HG02870 (cell line): ENCODE results near the gene ACTBL2.

Experiments
- ATAC-seq: cut with Tn5 transposase; IDR thresholded peaks from one replicate; pipeline ENCODE4 v1.9.1; 2021; ENCODE audit warnings: mild to moderate bottlenecking, moderate library complexity; ENCODE audit not compliant: unreplicated experiment

Gene ACTBL2

GRCh38 chr5:57450991-57451876 lies 31.4 kb downstream of the ACTBL2 start:
- ATAC-seq = no peak

- ATAC-seq = no peak
Measured at GRCh38 chr5:57448751-57449150, 33.9 kb downstream of the ACTBL2 start.

- ATAC-seq = no peak
Measured at GRCh38 chr5:57448287-57448686, 34.3 kb downstream of the ACTBL2 start.

GRCh38 chr5:57447658-57448057 lies 35.0 kb downstream of the ACTBL2 start:
- no peak for ATAC-seq

DNA sequence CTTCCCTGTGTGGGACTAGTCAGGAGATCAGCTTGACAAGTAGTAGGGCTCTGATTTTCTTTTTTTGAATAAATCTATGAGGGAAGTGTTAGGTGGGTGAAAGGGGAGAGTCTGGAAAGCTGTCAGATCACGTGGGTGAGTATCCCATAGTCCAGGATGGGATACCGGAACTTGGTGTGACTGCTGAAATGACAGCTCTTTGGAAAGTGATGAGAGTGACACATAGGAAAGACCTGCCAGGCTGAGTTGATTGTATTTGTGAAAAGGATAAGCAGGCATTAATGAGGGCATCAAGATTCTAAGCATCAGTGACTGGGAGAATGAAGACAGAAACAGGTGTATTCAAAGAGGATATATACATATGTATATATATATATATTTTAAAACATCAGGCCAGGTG lies 35.6 kb downstream of the ACTBL2 start:
- ATAC-seq = no peak

DNA sequence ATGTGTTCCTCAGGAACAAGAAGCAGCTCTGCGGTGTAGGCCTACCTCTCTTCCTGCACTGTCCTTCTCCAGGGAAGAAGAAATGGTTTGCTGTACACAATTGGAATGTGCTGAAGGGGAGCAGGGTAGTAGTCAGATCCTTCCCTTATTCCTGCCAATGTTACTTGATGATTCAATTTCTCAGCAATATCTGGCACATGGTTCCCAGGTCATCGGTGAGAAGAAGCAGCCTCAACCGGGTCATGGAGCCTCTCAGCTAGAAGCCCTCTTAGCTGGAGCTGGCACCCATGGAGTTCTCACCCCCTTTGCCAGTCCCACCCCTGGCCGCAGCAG lies 36.9 kb downstream of the ACTBL2 start:
- no peak for ATAC-seq

- no peak for ATAC-seq
Measured at GRCh38 chr5:57445006-57445704, 37.5 kb downstream of the ACTBL2 start.

GRCh38 chr5:57442080-57442839 lies 40.4 kb downstream of the ACTBL2 start:
- ATAC-seq = no peak

DNA sequence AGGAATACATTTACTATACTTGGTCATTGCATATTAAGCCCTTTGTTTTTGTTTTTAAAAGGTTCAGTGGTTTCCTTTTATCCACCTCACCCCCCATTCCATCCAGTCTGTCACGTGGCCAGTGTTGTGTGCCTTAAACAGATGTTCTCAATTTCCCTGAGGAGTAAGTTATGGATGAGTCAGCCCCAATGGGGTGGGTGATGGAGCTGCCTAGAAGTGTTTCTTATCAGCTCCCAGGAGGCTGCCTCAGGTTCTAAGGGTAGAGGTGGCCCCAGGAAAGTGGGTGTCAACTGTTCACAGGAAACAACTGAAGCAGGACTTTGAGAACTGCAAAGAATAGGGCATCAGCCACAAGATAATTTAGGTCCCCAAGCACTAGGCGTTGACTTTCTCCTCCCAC lies 41.1 kb downstream of the ACTBL2 start:
- ATAC-seq = no peak

GRCh38 chr5:57439601-57440000 lies 43.0 kb downstream of the ACTBL2 start:
- ATAC-seq = no peak

DNA sequence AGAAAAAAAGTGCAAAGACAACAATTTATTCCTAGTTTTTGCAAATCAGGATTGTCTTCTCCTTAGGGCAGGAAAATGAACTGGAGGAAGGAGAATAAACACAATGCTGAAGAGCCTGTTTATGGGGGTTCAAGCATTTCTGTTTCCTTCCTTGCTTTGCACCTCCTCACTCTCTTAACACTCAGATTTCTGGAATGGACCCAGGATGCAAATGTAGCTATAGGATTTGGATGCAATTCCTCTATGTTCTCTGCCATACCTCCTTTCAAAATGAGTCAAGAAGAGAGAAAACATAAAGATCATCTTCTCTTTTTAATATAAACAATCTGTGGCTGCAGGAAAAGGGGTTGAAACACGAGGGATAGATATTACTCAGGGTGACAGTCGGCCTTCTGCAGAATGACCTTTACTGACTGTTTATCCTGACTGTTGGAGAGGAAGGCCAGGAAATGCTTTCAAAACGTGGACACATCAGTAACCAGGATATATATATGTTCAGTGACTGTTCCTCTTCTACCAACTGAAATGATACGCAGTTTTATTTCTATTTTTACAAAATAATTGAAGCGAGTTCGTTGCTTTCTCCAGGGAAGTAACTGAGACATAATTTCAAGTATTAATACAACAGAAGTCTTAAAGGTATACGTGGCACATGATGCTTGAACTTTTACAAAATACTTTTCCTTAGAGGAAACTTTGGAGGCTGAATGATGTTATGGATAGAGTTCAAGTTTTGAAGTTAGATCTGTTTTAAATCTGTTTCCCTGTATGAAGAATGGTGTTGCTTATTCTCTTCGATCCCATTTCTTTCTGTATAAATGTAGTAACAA lies 44.4 kb downstream of the ACTBL2 start:
- ATAC-seq = no peak

DNA sequence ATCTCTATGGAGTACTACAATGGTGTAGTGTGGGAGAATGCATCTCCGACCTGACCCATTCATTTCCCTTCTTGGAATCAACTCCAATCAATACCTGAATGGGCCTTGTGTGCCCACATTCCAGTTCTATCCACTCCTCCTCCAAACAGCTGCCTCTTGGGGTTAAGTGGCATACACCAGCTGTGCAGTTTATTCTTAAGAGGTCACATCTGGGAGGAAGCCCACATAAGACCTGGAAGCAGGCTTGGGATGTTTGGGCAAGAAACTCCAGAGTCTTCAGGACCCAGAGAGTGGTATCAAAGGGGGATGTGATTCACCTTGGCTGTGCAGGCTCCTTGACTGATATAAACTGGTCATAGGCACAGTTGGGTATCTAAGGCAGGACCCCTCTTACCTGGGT lies 46.0 kb downstream of the ACTBL2 start:
- ATAC-seq = no peak

DNA sequence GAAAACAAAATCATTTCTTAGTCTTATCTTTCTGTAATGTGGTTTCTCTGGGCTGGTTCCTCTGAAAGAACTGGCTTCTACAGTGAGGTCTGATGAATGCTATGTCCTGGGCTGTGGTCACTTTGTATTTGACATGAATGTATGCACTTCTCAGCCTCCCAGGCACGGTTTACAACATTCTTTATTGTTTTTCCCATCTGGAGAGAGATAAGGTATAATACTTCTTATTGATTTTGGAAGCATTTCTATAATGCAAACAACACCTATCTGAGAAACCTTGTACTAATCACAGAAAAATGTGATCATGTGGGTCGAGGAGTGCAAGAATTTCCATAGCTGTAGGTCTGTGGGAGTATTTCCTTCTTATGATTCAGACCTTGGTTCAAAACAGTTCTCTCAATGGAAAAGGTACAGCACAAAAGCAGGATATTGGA lies 46.9 kb downstream of the ACTBL2 start:
- no peak for ATAC-seq

- ATAC-seq = no peak
Measured at GRCh38 chr5:57434683-57435082, 47.9 kb downstream of the ACTBL2 start.

DNA sequence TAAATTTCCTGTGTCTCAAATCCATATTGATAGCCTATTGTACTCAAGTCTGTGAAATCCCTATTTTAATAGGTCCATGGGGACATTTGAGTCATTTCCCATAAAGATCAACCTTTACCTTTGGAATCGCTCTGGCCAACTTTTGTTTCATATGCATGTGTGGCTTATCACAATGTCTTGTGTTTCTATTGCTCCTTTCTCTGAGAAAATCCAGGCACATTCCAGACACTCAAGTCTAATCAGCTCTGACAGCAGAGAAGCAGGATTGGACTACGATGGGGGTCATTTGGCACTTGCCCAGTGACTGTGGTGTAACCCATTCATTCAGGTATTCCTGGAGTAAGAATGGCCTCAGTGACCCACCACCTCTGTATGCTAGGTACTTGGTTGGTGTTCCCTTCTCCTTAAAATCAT lies 48.4 kb downstream of the ACTBL2 start:
- ATAC-seq = no peak

DNA sequence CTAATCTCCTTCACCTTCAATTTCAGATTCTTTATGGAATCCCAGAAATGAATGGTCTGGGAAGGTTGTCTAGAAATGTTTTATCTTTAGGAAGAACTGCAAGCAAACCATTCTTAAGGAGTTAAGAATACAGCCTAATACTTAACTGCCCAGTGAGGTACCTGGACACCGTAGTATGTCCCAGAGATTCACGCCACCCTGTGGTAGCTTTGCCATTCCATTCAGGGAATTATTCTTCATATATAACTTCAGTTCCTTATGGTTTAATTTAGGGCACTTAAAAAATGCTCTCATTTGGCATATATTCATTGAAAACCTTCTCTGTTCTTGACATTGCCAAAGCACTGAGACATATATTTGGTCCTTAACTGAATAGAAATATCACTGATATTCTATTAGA lies 49.7 kb downstream of the ACTBL2 start:
- no peak for ATAC-seq

DNA sequence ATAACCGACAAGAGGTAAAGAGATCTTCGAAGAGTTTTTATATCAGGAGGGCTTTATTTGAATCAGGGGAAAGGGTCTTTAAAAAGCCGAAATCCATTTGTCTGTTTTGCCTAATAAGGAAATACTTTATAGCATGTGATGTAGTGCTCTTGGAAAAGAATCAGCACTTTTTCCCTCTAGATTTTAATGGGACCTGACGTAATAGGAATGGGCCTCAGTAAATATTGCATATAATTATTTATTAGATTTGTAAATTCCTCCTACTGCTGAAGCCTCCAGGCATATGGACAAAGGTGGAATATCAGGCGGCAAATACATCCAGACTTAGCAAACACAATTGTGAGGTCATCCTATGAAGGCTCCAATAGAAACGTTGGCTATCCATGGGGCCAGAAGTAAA lies 50.9 kb downstream of the ACTBL2 start:
- no peak for ATAC-seq
